Right lobe of liver (tissue), 6 donors: ENCODE measurements around the gene ZNF207. TPM values are rescaled to one million over a fixed set of nuclear protein-coding genes. Genes with fewer than 3 reads are reported as not detected.

Source experiments
- ATAC-seq, 4 donors: fragments of 200-7000 bp; cut with Tn5 transposase; one replicate each; pipeline ENCODE4 v1.9.1; 2020; ENCODE audit warnings: mild to moderate bottlenecking in 4 of 4, moderate library complexity in 4 of 4
- DNase-seq, 3 donors: peaks; one replicate each; pipeline ENCODE4 v3.0.0-alpha.2; 2020
- H3K27ac ChIP-seq, 3 donors: fragments of 200-600 bp; one replicate each; pipeline ENCODE4 v1.8.0; 2022
- H3K27me3 ChIP-seq, 2 donors: fragments of 200-600 bp; one replicate each; pipeline ENCODE4 v1.8.0; 2022
- H3K36me3 ChIP-seq, 4 donors: fragments of 200-600 bp; sonication (generic) in 1 of 4; one replicate each; pipeline versions ENCODE4 v1.5.1 to v1.8.0; 2017 to 2022; ENCODE audit warnings: control low read depth in 1 of 4
- H3K4me1 ChIP-seq, 4 donors: fragments of 200-600 bp; sonication (generic) in 1 of 4; one replicate each; pipeline versions ENCODE4 v1.5.1 to v1.8.0; 2017 to 2022; ENCODE audit warnings: control low read depth in 1 of 4
- H3K4me3 ChIP-seq, 3 donors: fragments of 200-600 bp; one replicate each; pipeline ENCODE4 v1.8.0; 2022
- H3K9me3 ChIP-seq, 4 donors: fragments of 200-600 bp; sonication (generic) in 1 of 4; one replicate each; pipeline versions ENCODE4 v1.5.1 to v1.8.0; 2017 to 2022; ENCODE audit warnings: control low read depth in 1 of 4
- POLR2A ChIP-seq: fragments of 450-650 bp; IDR thresholded peaks from one replicate; pipeline ENCODE4 v1.6.1; 2017; ENCODE audit warnings: antibody characterized with exemption, mild to moderate bottlenecking
- WGBS: methylation state at CpG from one replicate; pipeline ENCODE4 v1.1.6; 2018; ENCODE audit warnings: low coverage, low lambda C conversion rate; ENCODE audit not compliant: insufficient coverage; ENCODE audit errors: missing lambda C conversion rate; 5-methylcytosine and 5-hydroxymethylcytosine counted together
- intact Hi-C, 2 donors: fragments of 100-400 bp; cut with DNase I; formaldehyde crosslinking; loops; one replicate each; pipeline versions ENCODE4 v1.11.2 to v1.14.1; 2022
- long read RNA-seq: library from polyadenylated mRNA; unstranded; transcript quantifications from one replicate; pipeline ENCODE4 v2.0.0, GENCODE V29; 2019
- total RNA-seq, 6 experiments: library from RNA; depleted of rRNA in 2 of 6; stranded (reverse); fragments of >200 nt in 2 of 6; fragmentation: NEBNext Ultra II Directional in 3 of 6; extraction: Animal tissue kit (Norgen Biotek cat#: 25700) in 3 of 6; gene quantifications; one replicate each; pipeline versions ENCODE4 v1.1.0 to v1.2.4, GENCODE V29; 2016 to 2023
- TF ChIP-seq, protein P1 (sequence below), 4 donors: fragments of 200-600 bp in 3 of 4; fragments of 450-650 bp in 1 of 4; IDR thresholded peaks; one replicate each; pipeline versions ENCODE4 v1.5.1 to v1.8.0; 2016 to 2022; ENCODE audit warnings: antibody characterized with exemption in 4 of 4, mild to moderate bottlenecking in 2 of 4
- donor health status: DM: no; HTN: yes; CAD: no.
- donor health status: DM: no; HTN: no; CAD: no.
- donor health status: DM: no; HTN: no; CAD: no.
- donor health status: DM: no; HTN: yes; CAD: no.
- donor health status: DM: no; HTN: yes; CAD: no.

The ZNF207 gene
- 10 to 100 TPM; 48.0 to 91.1 (median 68.7) TPM for total RNA-seq
- long read RNA-seq, partial matches to known transcripts: 0 of 2 reads
- long read RNA-seq, other reads (novel, unspliced or antisense): 0 of 2 reads

DNA sequence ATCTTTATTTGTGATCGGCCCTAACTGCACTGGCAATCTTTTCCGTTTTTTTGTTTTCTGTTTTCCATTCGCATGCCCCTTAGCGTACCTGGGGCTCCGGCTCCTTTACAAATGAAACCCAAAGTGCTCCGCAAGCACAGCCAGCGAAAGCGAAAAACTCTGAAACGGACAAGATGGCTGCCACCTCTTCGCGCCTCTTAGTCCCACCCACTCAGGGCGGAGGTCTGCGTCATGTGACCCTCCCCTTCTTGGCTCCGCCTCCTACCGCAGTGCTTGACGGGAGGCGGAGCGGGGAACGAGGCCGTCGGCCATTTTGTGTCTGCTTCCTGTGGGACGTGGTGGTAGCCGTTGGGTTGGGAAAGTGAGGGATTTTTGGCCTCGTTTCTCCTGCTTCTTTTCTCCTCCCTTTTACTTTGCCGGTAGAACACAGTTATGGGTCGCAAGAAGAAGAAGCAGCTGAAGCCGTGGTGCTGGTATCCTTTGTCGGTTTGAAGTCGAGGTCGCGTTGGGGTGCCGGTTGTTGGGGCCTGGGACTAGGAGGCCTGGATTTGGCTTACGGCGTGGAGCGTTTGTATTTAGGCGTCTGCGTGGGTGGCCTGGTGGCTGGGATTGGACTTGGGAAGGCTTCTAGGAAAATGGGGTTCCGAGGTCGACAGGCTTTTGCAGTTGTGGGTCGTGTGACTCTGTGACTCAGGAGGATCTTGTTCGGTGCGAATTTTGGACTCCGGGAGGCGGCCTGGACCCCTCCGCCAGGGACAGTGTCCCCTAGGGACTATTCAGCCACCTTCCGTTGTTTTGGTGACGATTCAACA, at the start of gene ZNF207:
ZNF207 (plus strand) TSS at position 304 of the 812 bp plus-strand sequence; CDS start at position 433, 129 bp downstream.
- Histone ChIP-seq H3K27me3 (no peaks in the 10 kb centered on the region), H3K4me1 (peaks cover 0 to 36% (median 6%) of the 10 kb centered on the region in 4 donors), H3K27ac (peak within 1 kb of the TSS; percentile 91 to 99 (median 95)), H3K36me3 (peaks cover 0 to 30% (median 5%) of the 10 kb centered on the region in 4 donors), H3K9me3 (no peaks in the 10 kb centered on the region), H3K4me3 (peak within 1 kb of the TSS; percentile 63 to 92 (median 86))
- peak; percentile 56 for TF ChIP-seq POLR2A
- TF ChIP-seq, protein P1, sequence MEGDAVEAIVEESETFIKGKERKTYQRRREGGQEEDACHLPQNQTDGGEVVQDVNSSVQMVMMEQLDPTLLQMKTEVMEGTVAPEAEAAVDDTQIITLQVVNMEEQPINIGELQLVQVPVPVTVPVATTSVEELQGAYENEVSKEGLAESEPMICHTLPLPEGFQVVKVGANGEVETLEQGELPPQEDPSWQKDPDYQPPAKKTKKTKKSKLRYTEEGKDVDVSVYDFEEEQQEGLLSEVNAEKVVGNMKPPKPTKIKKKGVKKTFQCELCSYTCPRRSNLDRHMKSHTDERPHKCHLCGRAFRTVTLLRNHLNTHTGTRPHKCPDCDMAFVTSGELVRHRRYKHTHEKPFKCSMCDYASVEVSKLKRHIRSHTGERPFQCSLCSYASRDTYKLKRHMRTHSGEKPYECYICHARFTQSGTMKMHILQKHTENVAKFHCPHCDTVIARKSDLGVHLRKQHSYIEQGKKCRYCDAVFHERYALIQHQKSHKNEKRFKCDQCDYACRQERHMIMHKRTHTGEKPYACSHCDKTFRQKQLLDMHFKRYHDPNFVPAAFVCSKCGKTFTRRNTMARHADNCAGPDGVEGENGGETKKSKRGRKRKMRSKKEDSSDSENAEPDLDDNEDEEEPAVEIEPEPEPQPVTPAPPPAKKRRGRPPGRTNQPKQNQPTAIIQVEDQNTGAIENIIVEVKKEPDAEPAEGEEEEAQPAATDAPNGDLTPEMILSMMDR (IDR thresholded peaks at IDR 0.05): no peak
- under 1% methylated on average over 37 of the region's 47 CpGs for WGBS
- ATAC-seq: peak; percentile 96 to 99 (median 97)
- intact Hi-C loops: no loop called here
- DNase-seq: peak; percentile 94 to 96 (median 96)

DNA sequence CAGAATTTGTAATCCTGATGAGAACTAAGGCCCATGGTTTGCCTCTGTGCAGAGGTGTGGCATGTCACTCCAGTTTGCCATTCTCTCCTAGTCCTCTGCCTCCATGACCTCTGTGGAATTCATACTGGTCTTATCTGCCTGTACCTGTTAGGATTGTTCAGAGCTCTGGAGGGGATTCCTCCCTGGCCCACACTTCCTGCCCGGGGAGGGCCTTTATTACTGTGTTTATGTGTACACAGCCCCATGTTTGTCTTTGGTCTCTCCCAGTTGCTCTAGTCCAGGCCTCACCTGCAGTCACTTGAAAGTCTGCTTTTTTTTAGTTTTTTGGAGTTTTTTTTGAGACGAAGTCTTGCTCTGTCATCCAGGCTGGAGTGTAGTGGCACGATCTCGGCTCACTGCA, 47.9 kb upstream of the ZNF207 start:
- intact Hi-C loops: no loop called here
- Histone ChIP-seq H3K4me3 (no peak overlapping the region), H3K4me1 (peaks cover 0 to 18% (median 0%) of the 10 kb centered on the region in 4 donors), H3K27me3 (no peaks in the 10 kb centered on the region), H3K9me3 (no peaks in the 10 kb centered on the region), H3K36me3 (no peaks in the 10 kb centered on the region), H3K27ac (no peak overlapping the region)
- TF ChIP-seq POLR2A: no peak
- TF ChIP-seq, protein P1 (IDR thresholded peaks at IDR 0.05): no peak
- DNase-seq: no peak
- 83% methylated on average over 4 of the region's 4 CpGs for WGBS
- ATAC-seq: no peak

DNA sequence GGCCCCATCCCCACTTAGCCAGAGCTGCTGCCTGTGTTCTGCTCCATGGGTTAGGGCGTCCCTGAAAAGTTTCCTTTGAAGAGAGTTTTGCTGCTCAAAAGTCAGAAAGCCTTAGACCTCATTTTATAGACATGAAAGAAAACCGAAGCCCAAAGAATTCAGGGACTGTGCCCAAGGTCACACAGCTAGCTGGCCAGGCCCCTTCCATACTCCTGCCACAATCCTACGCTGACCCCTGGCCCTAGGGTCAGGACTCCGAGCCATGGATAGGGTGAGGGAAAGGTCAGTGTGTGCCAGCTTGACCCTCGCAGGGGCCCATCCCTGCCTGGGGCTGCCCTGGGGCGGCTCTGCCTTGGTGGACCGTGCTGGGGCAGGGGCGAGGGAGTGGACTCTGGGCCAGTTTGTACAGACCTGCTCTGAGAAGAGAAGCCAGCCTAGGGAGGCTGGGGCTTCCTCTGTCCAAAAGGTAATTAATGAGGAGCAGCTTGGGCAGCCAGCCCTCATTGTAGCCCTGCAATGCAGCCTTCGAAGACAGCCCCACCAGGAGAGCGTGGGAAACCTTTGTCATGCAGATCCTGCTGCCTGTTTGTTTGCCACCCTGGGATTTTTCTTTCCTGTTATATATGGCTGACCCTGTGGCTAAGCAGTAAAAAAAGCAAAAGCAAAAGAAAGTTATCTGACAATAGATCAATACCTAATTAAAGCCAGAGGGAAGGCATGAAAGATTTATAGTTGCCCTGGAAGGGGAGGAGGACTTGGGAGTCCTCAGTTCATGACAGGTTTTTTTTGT, 46.9 kb upstream of the ZNF207 start:
- no peaks in the 10 kb centered on the region for H3K9me3 ChIP-seq
- no peaks in the 10 kb centered on the region for H3K36me3 ChIP-seq
- peak in 1 of 3 donors; percentile 72 for DNase-seq
- 44% methylated on average over 3 of the region's 10 CpGs for WGBS
- ATAC-seq: peak; percentile 34 to 90 (median 48)
- no peak for TF ChIP-seq POLR2A
- TF ChIP-seq, protein P1 (IDR thresholded peaks at IDR 0.05): no peak
- no peak overlapping the region for H3K27ac ChIP-seq
- H3K4me3 ChIP-seq: no peak overlapping the region
- peaks cover 0 to 18% (median 0%) of the 10 kb centered on the region in 4 donors for H3K4me1 ChIP-seq
- no peaks in the 10 kb centered on the region for H3K27me3 ChIP-seq
- intact Hi-C loops: no loop called here

DNA sequence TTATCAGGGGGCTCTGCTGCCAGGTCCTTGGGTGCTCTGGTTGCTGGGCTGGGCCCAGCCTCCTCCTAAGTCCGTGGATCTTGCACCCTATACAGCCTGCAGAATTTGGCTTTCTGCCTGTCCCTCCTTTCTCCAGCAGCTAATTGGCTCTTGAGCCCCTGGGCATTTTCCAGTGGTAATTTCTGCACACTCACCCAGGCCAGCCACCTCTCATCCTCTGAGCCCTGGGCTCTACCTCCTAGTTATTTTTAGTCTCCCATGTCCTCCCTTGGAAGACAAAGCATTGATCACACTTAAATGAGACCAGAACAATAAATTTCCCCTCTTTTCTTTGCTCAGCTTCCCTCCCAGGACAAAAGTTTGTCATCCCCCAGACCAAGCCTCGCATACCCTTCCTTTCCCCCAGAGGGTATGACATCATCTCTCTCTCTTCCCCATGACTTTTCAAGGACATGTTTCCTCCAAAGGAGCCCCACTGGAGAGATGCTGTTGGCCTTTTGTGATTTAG, 46.1 kb upstream of the ZNF207 start:
- ATAC-seq: no peak
- Histone ChIP-seq H3K4me1 (peaks cover 0 to 18% (median 0%) of the 10 kb centered on the region in 4 donors), H3K27me3 (no peaks in the 10 kb centered on the region), H3K9me3 (no peaks in the 10 kb centered on the region), H3K36me3 (no peaks in the 10 kb centered on the region), H3K4me3 (no peak overlapping the region), H3K27ac (no peak overlapping the region)
- no peak for TF ChIP-seq POLR2A
- TF ChIP-seq, protein P1 (IDR thresholded peaks at IDR 0.05): no peak
- DNase-seq: no peak
- WGBS: 77% methylated on average over 1 of the region's 2 CpGs
- intact Hi-C loops: no loop called here
